ENCODE results near the gene NPAS3. TPM values are rescaled to one million over a fixed set of nuclear protein-coding genes. Genes with fewer than 3 reads are reported as not detected.

Gene NPAS3
- total and polyA plus RNA-seq, 2 of the 13 experiments (the other 11 are each of a cell fraction or from before 2014, with no cell fraction given) = not detected

- no peak for TF ChIP-seq ZBTB8A (CRISPR knock-in tag; IDR thresholded peaks at IDR 0.05; ENCODE audit: borderline replicate concordance, low read depth)
- no peak for TF ChIP-seq NFATC3 (CRISPR knock-in tag; IDR thresholded peaks at IDR 0.05)
- TF ChIP-seq, protein P1, sequence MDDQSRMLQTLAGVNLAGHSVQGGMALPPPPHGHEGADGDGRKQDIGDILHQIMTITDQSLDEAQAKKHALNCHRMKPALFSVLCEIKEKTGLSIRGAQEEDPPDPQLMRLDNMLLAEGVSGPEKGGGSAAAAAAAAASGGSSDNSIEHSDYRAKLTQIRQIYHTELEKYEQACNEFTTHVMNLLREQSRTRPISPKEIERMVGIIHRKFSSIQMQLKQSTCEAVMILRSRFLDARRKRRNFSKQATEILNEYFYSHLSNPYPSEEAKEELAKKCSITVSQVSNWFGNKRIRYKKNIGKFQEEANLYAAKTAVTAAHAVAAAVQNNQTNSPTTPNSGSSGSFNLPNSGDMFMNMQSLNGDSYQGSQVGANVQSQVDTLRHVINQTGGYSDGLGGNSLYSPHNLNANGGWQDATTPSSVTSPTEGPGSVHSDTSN (CRISPR knock-in tag; IDR thresholded peaks at IDR 0.05; ENCODE audit: borderline replicate concordance) = no peak
- no peak for TF ChIP-seq MED13 (CRISPR knock-in tag; IDR thresholded peaks at IDR 0.05)
- no peak for TF ChIP-seq CERS6 (CRISPR knock-in tag; IDR thresholded peaks at IDR 0.05)
- TF ChIP-seq NFRKB (IDR thresholded peaks at IDR 0.05) = no peak
These were observed 801.9 kb downstream of the NPAS3 start (continued) for GRCh38 chr14:33740531-33740930.

- FAIRE-seq (no peak), ATAC-seq (no peak), DNase-seq (ENCODE audit: low spot score) (no peak)
- ChIA-PET CTCF (ENCODE audit: low intra/inter-chr PET ratio, low total read pairs) (no interaction called here), POLR2A (no interaction called here)
- Histone ChIP-seq H3K4me2 (ENCODE audit: low read depth, low read length) (no peak overlapping the region), H4K20me1 (ENCODE audit: insufficient read depth, low read length) (no peaks in the 10 kb centered on the region), H2AFZ (ENCODE audit: low read length) (no peak overlapping the region), H3K9me3 (ENCODE audit: low read length) (peaks cover 4% of the 10 kb centered on the region; the same call in 1 of the 2 replicates), H3K27ac (ENCODE audit: extremely low read length, insufficient read depth, low read length) (no peak overlapping the region), H3K27me3 (ENCODE audit: control insufficient read depth in 1 of 2, insufficient read depth in 2 of 2, low read length in 2 of 2) (0 out of 5 replicates have a peak, but pooled peaks cover 0 to 3% of the 10 kb centered on the region in 2 experiments), H3K4me1 (ENCODE audit: insufficient read depth, low read length) (no peaks in the 10 kb centered on the region), H3K79me2 (ENCODE audit: insufficient read depth, low read length) (no peaks in the 10 kb centered on the region), H3K36me3 (replicated peaks in 1 of 2; ENCODE audit: control insufficient read depth in 1 of 2, insufficient read depth in 2 of 2, low read length in 2 of 2) (no peaks in the 10 kb centered on the region), H3K9ac (ENCODE audit: insufficient read depth, low read depth, low read length) (no peak overlapping the region), H3K4me3 (replicated peaks in 1 of 3; ENCODE audit: insufficient read depth in 1 of 3, low read depth in 2 of 3, low read length in 3 of 3) (no peak overlapping the region)
- BruUV-seq (replicated peaks) = no TSS peak
- WGBS (ENCODE audit: low lambda C conversion rate) = under 1% methylated on average over 4 of the region's 4 CpGs
- intact Hi-C loops (cut with micrococcal nuclease; ENCODE audit: unreplicated experiment) = no loop called here
- in situ Hi-C loops (cut with HindIII; ENCODE audit: extremely low pct_ligation_motif_present, low pct_unique_long_range_greater_than_20kb) = no loop called here
- TF ChIP-seq ATF1 (CRISPR knock-in tag; IDR thresholded peaks at IDR 0.05) = no peak
- TF ChIP-seq, protein P2, sequence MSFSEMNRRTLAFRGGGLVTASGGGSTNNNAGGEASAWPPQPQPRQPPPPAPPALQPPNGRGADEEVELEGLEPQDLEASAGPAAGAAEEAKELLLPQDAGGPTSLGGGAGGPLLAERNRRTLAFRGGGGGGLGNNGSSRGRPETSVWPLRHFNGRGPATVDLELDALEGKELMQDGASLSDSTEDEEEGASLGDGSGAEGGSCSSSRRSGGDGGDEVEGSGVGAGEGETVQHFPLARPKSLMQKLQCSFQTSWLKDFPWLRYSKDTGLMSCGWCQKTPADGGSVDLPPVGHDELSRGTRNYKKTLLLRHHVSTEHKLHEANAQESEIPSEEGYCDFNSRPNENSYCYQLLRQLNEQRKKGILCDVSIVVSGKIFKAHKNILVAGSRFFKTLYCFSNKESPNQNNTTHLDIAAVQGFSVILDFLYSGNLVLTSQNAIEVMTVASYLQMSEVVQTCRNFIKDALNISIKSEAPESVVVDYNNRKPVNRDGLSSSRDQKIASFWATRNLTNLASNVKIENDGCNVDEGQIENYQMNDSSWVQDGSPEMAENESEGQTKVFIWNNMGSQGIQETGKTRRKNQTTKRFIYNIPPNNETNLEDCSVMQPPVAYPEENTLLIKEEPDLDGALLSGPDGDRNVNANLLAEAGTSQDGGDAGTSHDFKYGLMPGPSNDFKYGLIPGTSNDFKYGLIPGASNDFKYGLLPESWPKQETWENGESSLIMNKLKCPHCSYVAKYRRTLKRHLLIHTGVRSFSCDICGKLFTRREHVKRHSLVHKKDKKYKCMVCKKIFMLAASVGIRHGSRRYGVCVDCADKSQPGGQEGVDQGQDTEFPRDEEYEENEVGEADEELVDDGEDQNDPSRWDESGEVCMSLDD (CRISPR knock-in tag; IDR thresholded peaks at IDR 0.05; ENCODE audit: borderline replicate concordance) = no peak
- no peak for TF ChIP-seq ZNF235 (CRISPR knock-in tag; IDR thresholded peaks at IDR 0.05; ENCODE audit: borderline replicate concordance)
- TF ChIP-seq ZNF530 (CRISPR knock-in tag; IDR thresholded peaks at IDR 0.05; ENCODE audit: low read depth) = no peak
- TF ChIP-seq CENPBD1 (CRISPR knock-in tag; IDR thresholded peaks at IDR 0.05; ENCODE audit: borderline replicate concordance, low read depth) = no peak
- no peak for TF ChIP-seq ZNF580 (CRISPR knock-in tag; IDR thresholded peaks at IDR 0.05; ENCODE audit: borderline replicate concordance, low read depth)
- TF ChIP-seq TCF12 (IDR thresholded peaks at IDR 0.05) = no peak
- TF ChIP-seq TCF12 (CRISPR knock-in tag; IDR thresholded peaks at IDR 0.05) = no peak
- TF ChIP-seq NFRKB (IDR thresholded peaks at IDR 0.05) = no peak
- TF ChIP-seq ZNF839 (CRISPR knock-in tag; IDR thresholded peaks at IDR 0.05; ENCODE audit: borderline replicate concordance) = no peak
- TF ChIP-seq ZNF253 (CRISPR knock-in tag; IDR thresholded peaks at IDR 0.05; ENCODE audit: borderline replicate concordance) = no peak
- no peak for TF ChIP-seq CHCHD3 (CRISPR knock-in tag; IDR thresholded peaks at IDR 0.05)
These were observed 803.5 kb downstream of the NPAS3 start for GRCh38 chr14:33742166-33742565.

Data from HepG2 (cell line).